Breast epithelium (tissue), 3 donors: Measurements from ENCODE around the gene SLC17A7.

Experiments used
- CTCF ChIP-seq, 3 donors: fragments of 450-650 bp; IDR thresholded peaks; one replicate each; pipeline ENCODE4 v1.5.1; 2016 to 2017; ENCODE audit warnings: antibody characterized with exemption in 3 of 3, mild to moderate bottlenecking in 3 of 3, moderate library complexity in 3 of 3
- POLR2A ChIP-seq: fragments of 450-650 bp; IDR thresholded peaks from one replicate; pipeline ENCODE4 v1.6.1; 2016; ENCODE audit warnings: antibody characterized with exemption, mild to moderate bottlenecking, moderate library complexity
- POLR2AphosphoS5 ChIP-seq, 3 donors: sonication (generic); formaldehyde crosslinking; IDR thresholded peaks; one replicate each; pipeline ENCODE4 v1.6.1; 2017; ENCODE audit warnings: antibody characterized with exemption in 3 of 3

GRCh38 chr19:49437231-49437630 lies 4.1 kb downstream of the SLC17A7 start:
- TF ChIP-seq CTCF (IDR thresholded peaks at IDR 0.05) (no peak), POLR2A (no peak), POLR2AphosphoS5 (IDR thresholded peaks at IDR 0.05) (no peak)
